Esophagus squamous epithelium (tissue), 5 donors: Measurements from ENCODE around the gene TBC1D2. TPM values are rescaled to one million over a fixed set of nuclear protein-coding genes. Genes with fewer than 3 reads are reported as not detected.
A peak's percentile ranks its signal among the peaks of the same experiment; 100 is the strongest.

Source experiments
- DNase-seq: peaks from one replicate; lab custom pipeline; 2025; lab: John Stamatoyannopoulos, UW
- H3K27ac ChIP-seq, 4 donors: fragments of 200-600 bp; sonication (generic); one replicate each; pipeline ENCODE4 v1.5.1; 2016 to 2019; ENCODE audit warnings: mild to moderate bottlenecking in 1 of 4
- H3K27me3 ChIP-seq, 4 donors: fragments of 200-600 bp; sonication (generic); 1 replicate in 3 of 4; 2 replicates in 1 of 4; pipeline versions ENCODE4 v1.5.1 to v1.6.0; 2017 to 2021; ENCODE audit warnings: antibody characterized with exemption in 1 of 4
- H3K36me3 ChIP-seq, 3 donors: fragments of 200-600 bp; sonication (generic); one replicate each; pipeline ENCODE4 v1.5.1; 2016 to 2019
- H3K4me1 ChIP-seq, 3 donors: fragments of 200-600 bp; sonication (generic); one replicate each; pipeline ENCODE4 v1.5.1; 2017 to 2019
- H3K4me3 ChIP-seq, 4 donors: fragments of 200-600 bp; sonication (generic); 1 replicate in 3 of 4; 2 replicates in 1 of 4; pipeline ENCODE4 v1.5.1; 2016 to 2019; ENCODE audit warnings: mild to moderate bottlenecking in 2 of 4, moderate library complexity in 1 of 4
- H3K9me3 ChIP-seq, 3 donors: fragments of 200-600 bp; sonication (generic); one replicate each; pipeline ENCODE4 v1.5.1; 2016 to 2019
- CTCF ChIP-seq, 6 experiments: fragments of 450-650 bp in 4 of 6; fragments of 200-600 bp in 2 of 6; sonication (generic) in 2 of 6; IDR thresholded peaks; one replicate each; pipeline ENCODE4 v1.5.1; 2016 to 2019; ENCODE audit warnings: antibody characterized with exemption in 6 of 6, mild to moderate bottlenecking in 4 of 6, moderate library complexity in 4 of 6
- POLR2A ChIP-seq, 4 donors: fragments of 450-650 bp; IDR thresholded peaks; one replicate each; pipeline ENCODE4 v1.6.1; 2017; ENCODE audit warnings: antibody characterized with exemption in 4 of 4, mild to moderate bottlenecking in 4 of 4, moderate library complexity in 3 of 4
- WGBS, 2 donors: methylation state at CpG; one replicate each; pipeline ENCODE4 v1.1.5; 2018; 5-methylcytosine and 5-hydroxymethylcytosine counted together
- intact Hi-C: fragments of 100-400 bp; cut with DNase I; formaldehyde crosslinking; loops from one replicate; pipeline ENCODE4 v1.15.0; 2022
- total RNA-seq, 4 donors: library from RNA; depleted of rRNA; stranded (reverse); fragments of >200 nt; gene quantifications; one replicate each; pipeline ENCODE4 v1.1.0, GENCODE V29; 2016
- donor health status: DM: yes; HTN: yes; CAD: no.

The TBC1D2 gene
- total RNA-seq, 4 donors from 2014 or later = 39.3 to 52.9 (median 49.0) TPM

DNA sequence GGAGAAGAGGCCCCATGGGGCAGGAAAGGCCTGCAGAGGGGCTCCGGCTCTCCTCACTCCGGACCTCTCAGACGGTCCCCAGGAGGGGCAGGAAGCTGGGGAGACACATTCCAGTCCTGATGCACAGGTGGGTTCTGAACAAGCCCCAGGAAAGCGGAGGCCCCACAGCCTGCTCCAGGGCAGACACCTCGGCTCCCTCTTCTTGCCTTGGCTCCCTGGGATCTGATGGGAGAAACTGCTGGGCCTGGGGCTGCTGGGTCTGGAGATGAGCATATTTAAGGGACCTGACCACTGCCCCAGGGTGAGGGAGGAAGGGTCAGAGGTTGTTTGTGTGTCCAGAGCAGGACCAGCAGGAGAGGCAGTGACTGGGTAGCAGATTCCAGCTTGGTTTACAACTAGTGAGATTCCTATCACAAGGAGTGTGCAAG, 64.3 kb downstream of the TBC1D2 start:
- H3K27me3 ChIP-seq = no peaks in the 10 kb centered on the region
- intact Hi-C loops = loop anchor here (10.0 kb wide), 1 partner anchor 106 kb away; no protein-coding TSS in a partner anchor
- DNase-seq = no peak
- H3K4me3 ChIP-seq = peak overlapping the region; percentile 53 to 75 (median 62)
- WGBS, 2 donors = 19 to 43% methylated on average over 2 to 3 of the region's 5 CpGs
- H3K4me1 ChIP-seq = peaks cover 8 to 50% (median 20%) of the 10 kb centered on the region in 3 donors
- no peaks in the 10 kb centered on the region for H3K36me3 ChIP-seq
- no peaks in the 10 kb centered on the region for H3K9me3 ChIP-seq
- peak overlapping the region; percentile 70 to 94 (median 90) for H3K27ac ChIP-seq
- TF ChIP-seq POLR2A (IDR thresholded peaks at IDR 0.05) (no peak), CTCF (IDR thresholded peaks at IDR 0.05) (no peak)

DNA sequence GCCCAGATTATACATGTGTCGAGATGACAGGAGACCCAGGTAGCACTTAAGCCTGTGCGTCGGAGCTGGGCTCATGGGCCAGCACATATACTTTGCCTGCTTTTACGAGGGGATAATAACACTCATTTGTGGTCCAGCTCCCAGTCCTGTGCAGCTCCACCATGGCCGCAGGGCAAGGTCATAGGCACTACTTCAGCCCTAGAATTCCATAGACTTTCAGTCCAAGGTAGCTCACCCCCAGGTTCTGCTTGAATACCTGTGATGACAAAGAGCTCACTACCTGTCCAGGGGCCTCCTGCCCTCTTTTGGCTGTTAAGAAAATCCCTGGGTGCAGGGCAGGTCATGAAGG, 64.7 kb downstream of the TBC1D2 start:
- Histone ChIP-seq H3K27me3 (no peaks in the 10 kb centered on the region), H3K36me3 (no peaks in the 10 kb centered on the region), H3K9me3 (no peaks in the 10 kb centered on the region), H3K4me1 (peaks cover 9 to 55% (median 20%) of the 10 kb centered on the region in 3 donors), H3K4me3 (peak overlapping the region in 2 of 4 donors; percentile 61 to 75), H3K27ac (peak overlapping the region in 3 of 4 donors; percentile 70 to 94 (median 91))
- no peak for TF ChIP-seq POLR2A (IDR thresholded peaks at IDR 0.05)
- TF ChIP-seq CTCF (IDR thresholded peaks at IDR 0.05) = no peak
- intact Hi-C loops = loop anchor here (10.0 kb wide), 1 partner anchor 106 kb away; no protein-coding TSS in a partner anchor
- DNase-seq = no peak
- WGBS, 2 donors = 57% methylated on average over 5 of the region's 5 CpGs; no CpG with 5 or more reads in 1 of the 2 donors

DNA sequence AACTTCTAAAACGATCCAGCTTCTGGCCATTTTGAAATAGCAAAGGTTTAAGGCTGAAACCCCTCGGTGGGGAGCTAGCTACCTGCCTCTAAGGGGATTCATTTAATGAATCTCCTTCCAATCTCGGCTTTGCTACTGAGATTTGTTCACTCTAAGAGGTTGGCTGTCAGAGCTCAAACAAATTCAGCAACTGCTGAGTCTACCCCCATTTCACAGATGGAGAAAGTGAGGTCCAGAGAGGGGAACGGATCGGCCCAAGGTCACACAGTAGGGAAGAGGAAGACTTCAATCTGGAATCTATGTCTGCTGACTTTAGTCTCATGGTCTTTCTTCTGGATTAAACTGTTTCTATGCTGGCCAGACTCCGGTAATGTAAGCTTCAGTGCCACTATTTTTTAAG, 66.0 kb downstream of the TBC1D2 start:
- no peaks in the 10 kb centered on the region for H3K9me3 ChIP-seq
- TF ChIP-seq CTCF (IDR thresholded peaks at IDR 0.05) (no peak), POLR2A (IDR thresholded peaks at IDR 0.05) (no peak)
- H3K27me3 ChIP-seq = no peaks in the 10 kb centered on the region
- H3K4me1 ChIP-seq = peaks cover 12 to 62% (median 20%) of the 10 kb centered on the region in 3 donors
- no peak overlapping the region for H3K4me3 ChIP-seq
- 81 to 84% methylated on average over 6 of the region's 6 CpGs for WGBS, 2 donors
- no peak for DNase-seq
- intact Hi-C loops = no loop called here
- no peak overlapping the region for H3K27ac ChIP-seq
- H3K36me3 ChIP-seq = peaks cover 0 to 8% (median 0%) of the 10 kb centered on the region in 3 donors

DNA sequence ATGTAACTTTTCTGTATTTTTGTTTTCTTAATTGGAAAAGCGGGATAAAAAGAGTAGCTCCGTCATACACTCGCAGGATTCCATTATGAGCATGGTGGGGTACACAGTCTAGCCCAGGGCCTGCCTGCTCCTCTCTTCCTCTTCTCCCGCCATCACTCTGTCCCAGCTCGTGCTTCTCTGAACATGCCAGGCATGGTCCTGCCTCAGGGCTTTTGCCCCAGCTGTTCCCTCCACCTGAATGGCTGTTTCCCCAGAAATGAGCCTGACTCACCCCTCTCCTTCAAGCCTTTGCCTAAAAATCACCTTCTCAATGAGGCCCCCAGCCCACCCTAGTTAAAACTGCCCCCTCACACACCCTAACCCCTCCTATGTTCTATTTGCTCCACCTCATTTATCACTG, 67.5 kb downstream of the TBC1D2 start:
- H3K9me3 ChIP-seq = no peaks in the 10 kb centered on the region
- intact Hi-C loops = no loop called here
- no peak overlapping the region for H3K4me3 ChIP-seq
- peaks cover 0 to 10% (median 0%) of the 10 kb centered on the region in 3 donors for H3K36me3 ChIP-seq
- 60 to 80% methylated on average over 5 of the region's 5 CpGs for WGBS, 2 donors
- peaks cover 11 to 52% (median 12%) of the 10 kb centered on the region in 3 donors for H3K4me1 ChIP-seq
- TF ChIP-seq POLR2A (IDR thresholded peaks at IDR 0.05) (no peak), CTCF (IDR thresholded peaks at IDR 0.05) (no peak)
- no peak for DNase-seq
- H3K27me3 ChIP-seq = no peaks in the 10 kb centered on the region
- H3K27ac ChIP-seq = no peak overlapping the region

GRCh38 chr9:98186236-98186635, 69.2 kb downstream of the TBC1D2 start:
- H3K36me3 ChIP-seq = peaks cover 0 to 10% (median 0%) of the 10 kb centered on the region in 3 donors
- no peak for DNase-seq
- H3K4me1 ChIP-seq = peaks cover 4 to 41% (median 12%) of the 10 kb centered on the region in 3 donors
- no peak overlapping the region for H3K27ac ChIP-seq
- H3K27me3 ChIP-seq = no peaks in the 10 kb centered on the region
- no peak overlapping the region for H3K4me3 ChIP-seq
- WGBS, 2 donors = 0% methylated on average over 1 of the region's 1 CpG; no CpG with 5 or more reads in 1 of the 2 donors
- no peaks in the 10 kb centered on the region for H3K9me3 ChIP-seq
- no peak for TF ChIP-seq CTCF (IDR thresholded peaks at IDR 0.05)
- no peak for TF ChIP-seq POLR2A (IDR thresholded peaks at IDR 0.05)
- intact Hi-C loops = no loop called here
